ENCODE data around the gene BLID. TPM values are rescaled to one million over a fixed set of nuclear protein-coding genes. Genes with fewer than 3 reads are reported as not detected.

Gene BLID, protein sequence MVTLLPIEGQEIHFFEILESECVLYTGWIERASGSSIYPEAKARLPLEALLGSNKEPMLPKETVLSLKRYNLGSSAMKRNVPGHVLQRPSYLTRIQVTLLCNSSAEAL
- total RNA-seq = 0.52 TPM

DNA sequence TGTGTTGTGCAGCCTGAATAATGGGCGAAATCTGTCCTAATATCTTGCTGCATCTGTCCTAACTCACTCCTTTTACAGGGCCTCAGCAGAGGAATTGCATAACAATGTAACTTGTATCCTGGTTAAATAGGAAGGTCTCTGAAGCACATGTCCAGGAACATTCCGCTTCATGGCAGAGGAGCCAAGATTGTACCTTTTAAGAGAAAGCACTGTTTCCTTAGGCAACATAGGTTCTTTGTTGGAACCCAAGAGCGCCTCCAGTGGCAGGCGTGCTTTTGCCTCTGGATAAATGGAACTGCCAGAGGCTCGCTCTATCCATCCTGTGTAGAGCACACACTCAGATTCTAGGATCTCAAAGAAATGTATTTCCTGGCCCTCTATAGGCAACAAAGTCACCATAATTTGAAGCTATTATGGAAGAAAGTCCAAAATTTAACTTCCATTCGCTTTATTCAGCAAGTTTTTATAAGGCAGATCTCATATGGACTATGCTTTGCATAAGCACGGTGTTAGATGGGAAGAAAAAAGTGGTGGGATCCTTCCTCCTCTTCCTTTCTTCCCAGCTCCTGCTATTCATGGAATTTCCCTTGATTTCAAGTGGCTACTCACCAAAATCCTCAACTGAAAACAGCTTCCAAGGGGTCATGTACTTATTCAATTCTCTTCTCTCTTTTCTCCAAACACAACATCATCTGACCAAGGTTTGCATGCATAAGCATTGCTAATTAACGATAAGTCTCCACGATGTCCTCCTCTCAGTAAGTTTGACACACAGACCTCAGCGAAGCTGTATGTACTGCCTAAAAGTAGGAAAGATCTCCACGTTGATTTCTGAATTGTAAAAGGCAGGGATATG lies at the start of gene BLID:
TSS of gene BLID (minus strand) at position 692 of the 856 bp plus-strand sequence. CDS start at position 399, 293 bp downstream.
- Histone ChIP-seq H3K36me3 (ENCODE audit: control insufficient read depth in 3 of 3, insufficient read depth in 3 of 3, low read length in 3 of 3) (no peaks in the 10 kb centered on the region), H3K4me1 (ENCODE audit: control insufficient read depth in 3 of 3, insufficient read depth in 3 of 3, low read length in 3 of 3) (no peaks in the 10 kb centered on the region), H3K4me3 (ENCODE audit: low read length in 3 of 3) (no peak within 1 kb of the TSS), H3K27me3 (ENCODE audit: control insufficient read depth in 3 of 3, insufficient read depth in 3 of 3, low read length in 3 of 3) (no peaks in the 10 kb centered on the region), H3K9ac (ENCODE audit: low read depth in 1 of 3, low read length in 3 of 3) (no peak within 1 kb of the TSS), H3K9me3 (ENCODE audit: control insufficient read depth in 3 of 3, low read length in 3 of 3) (no peaks in the 10 kb centered on the region), H3K27ac (ENCODE audit: low read depth, low read length) (no peak within 1 kb of the TSS)

DNA sequence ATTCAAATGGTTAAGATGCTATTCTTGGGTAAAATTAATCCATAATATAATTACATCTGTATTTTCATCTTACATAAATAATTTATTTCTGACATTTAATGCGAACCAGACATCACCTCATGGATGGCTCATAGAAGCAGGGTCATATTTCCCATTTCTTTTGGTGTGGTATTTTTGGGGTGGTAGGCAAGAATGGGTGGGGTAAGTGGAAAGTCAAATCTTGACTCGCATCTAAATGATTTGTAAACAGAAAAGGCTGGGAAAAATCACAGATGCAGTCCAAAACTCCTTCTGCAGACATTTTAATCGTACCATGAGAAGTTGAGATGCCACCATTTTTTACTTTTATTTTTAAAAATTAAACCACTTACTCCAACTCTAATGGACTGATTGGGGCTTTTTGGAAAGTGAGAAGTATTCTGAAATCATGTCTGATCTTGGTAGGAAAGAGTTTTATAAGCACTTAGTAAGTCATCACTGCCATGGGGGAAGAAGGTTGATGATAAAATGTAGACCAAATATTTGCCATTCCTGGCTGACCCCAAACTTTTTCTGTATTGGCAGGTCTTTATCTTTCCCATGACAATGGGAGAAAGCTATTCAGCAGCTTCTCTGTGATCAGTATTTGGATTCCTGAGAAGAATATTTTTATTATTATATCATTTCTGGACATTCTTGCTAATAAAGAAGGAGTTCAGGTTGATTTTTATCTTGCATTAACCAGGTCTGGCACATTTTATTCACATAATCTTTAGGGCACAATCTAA lies 47.2 kb upstream of the BLID start:
- H3K27ac ChIP-seq (ENCODE audit: low read depth, low read length) = no peak overlapping the region
- no peaks in the 10 kb centered on the region for H3K36me3 ChIP-seq (ENCODE audit: control insufficient read depth in 3 of 3, insufficient read depth in 3 of 3, low read length in 3 of 3)
- no peaks in the 10 kb centered on the region for H3K27me3 ChIP-seq (ENCODE audit: control insufficient read depth in 3 of 3, insufficient read depth in 3 of 3, low read length in 3 of 3)
- no peak overlapping the region for H3K4me3 ChIP-seq (ENCODE audit: low read length in 3 of 3)
- H3K9me3 ChIP-seq (ENCODE audit: control insufficient read depth in 3 of 3, low read length in 3 of 3) = no peaks in the 10 kb centered on the region
- H3K9ac ChIP-seq (ENCODE audit: low read depth in 1 of 3, low read length in 3 of 3) = no peak overlapping the region
- H3K4me1 ChIP-seq (ENCODE audit: control insufficient read depth in 3 of 3, insufficient read depth in 3 of 3, low read length in 3 of 3) = peaks cover 4 to 10% (median 6%) of the 10 kb centered on the region in 3 donors

DNA sequence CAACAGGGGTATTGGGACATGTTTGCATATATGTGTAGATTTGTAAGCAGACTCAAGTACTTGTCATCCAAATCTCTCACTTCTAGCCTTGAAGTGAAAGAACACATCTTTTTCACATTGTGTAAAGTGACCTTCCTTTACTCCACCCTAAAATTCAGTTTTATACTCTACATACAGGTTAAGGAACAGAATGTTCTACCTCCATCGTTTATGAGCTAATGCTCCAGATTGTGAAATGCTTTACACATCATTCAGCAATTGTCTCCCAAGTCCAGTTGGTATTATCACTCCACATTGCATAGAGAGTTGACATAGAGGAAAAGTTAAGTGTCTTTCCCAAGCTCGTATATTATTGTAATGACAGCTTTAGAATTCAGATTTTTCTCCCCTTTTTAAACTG lies 46.1 kb upstream of the BLID start:
- no peaks in the 10 kb centered on the region for H3K27me3 ChIP-seq (ENCODE audit: control insufficient read depth in 3 of 3, insufficient read depth in 3 of 3, low read length in 3 of 3)
- no peak overlapping the region for H3K4me3 ChIP-seq (ENCODE audit: low read length in 3 of 3)
- H3K36me3 ChIP-seq (ENCODE audit: control insufficient read depth in 3 of 3, insufficient read depth in 3 of 3, low read length in 3 of 3) = no peaks in the 10 kb centered on the region
- H3K9me3 ChIP-seq (ENCODE audit: control insufficient read depth in 3 of 3, low read length in 3 of 3) = no peaks in the 10 kb centered on the region
- H3K27ac ChIP-seq (ENCODE audit: low read depth, low read length) = no peak overlapping the region
- no peak overlapping the region for H3K9ac ChIP-seq (ENCODE audit: low read depth in 1 of 3, low read length in 3 of 3)
- H3K4me1 ChIP-seq (ENCODE audit: control insufficient read depth in 3 of 3, insufficient read depth in 3 of 3, low read length in 3 of 3) = peaks cover 4 to 11% (median 6%) of the 10 kb centered on the region in 3 donors

DNA sequence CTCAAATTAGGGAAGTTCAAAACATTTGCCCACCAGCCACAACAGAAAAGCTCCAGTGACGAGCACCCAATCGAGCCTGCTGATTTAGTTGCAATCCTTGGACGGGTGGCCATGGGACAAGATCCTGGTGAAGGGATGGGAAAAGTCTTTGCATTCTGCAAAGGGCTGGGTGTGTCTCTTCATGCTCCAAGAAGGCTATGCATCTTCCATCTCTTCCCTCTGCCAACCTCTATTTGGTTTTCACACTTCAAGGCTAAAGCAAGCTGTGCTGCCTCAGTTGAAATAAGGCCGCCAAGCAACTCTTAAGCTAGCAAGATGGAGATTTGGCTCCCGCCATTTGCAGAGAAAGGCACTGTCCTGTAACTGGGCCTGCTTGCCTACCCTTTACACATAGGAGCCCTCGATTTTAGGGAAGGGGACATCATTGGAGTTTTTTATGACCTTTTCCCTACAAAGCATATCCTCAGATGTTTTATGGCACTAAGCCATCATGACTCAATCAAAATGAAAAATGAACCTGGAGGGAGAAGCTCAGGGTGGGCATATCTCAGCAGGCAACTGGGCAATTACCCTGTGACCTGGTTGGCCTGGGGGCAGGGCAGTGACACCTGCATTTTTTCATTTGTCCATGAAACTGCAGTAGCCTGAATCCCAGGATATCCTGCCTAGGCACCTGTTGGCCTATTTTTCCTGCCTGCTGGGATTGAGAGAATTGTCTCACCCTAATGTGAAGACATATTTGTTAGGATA lies 45.0 kb upstream of the BLID start:
- Histone ChIP-seq H3K27me3 (ENCODE audit: control insufficient read depth in 3 of 3, insufficient read depth in 3 of 3, low read length in 3 of 3) (no peaks in the 10 kb centered on the region), H3K9ac (ENCODE audit: low read depth in 1 of 3, low read length in 3 of 3) (no peak overlapping the region), H3K4me1 (ENCODE audit: control insufficient read depth in 3 of 3, insufficient read depth in 3 of 3, low read length in 3 of 3) (peaks cover 4 to 14% (median 6%) of the 10 kb centered on the region in 3 donors)

DNA sequence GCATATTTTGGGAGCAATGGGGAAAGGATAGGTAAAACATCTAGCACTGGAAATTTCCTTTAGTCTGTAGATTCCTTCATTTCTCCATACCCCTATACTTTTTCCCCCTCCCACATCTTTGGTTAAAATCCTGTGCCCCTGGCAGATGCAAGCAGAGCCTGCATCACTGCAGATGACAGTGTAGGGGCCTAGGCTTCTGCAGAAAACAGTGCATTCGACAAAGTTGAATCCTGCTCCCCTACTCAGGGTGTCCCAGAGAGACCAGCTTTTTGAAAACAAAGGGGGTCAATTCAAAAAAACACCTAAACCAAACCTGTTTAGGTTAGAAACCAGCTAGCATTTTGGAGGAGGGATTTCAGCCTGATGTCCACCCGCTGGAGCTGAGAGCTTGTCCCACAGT lies 43.8 kb upstream of the BLID start:
- H3K9me3 ChIP-seq (ENCODE audit: control insufficient read depth in 3 of 3, low read length in 3 of 3) = no peaks in the 10 kb centered on the region
- H3K4me3 ChIP-seq (ENCODE audit: low read length in 3 of 3) = no peak overlapping the region
- H3K27me3 ChIP-seq (ENCODE audit: control insufficient read depth in 3 of 3, insufficient read depth in 3 of 3, low read length in 3 of 3) = no peaks in the 10 kb centered on the region
- H3K9ac ChIP-seq (ENCODE audit: low read depth in 1 of 3, low read length in 3 of 3) = no peak overlapping the region
- no peaks in the 10 kb centered on the region for H3K36me3 ChIP-seq (ENCODE audit: control insufficient read depth in 3 of 3, insufficient read depth in 3 of 3, low read length in 3 of 3)
- H3K4me1 ChIP-seq (ENCODE audit: control insufficient read depth in 3 of 3, insufficient read depth in 3 of 3, low read length in 3 of 3) = peaks cover 4 to 14% (median 6%) of the 10 kb centered on the region in 3 donors
- H3K27ac ChIP-seq (ENCODE audit: low read depth, low read length) = no peak overlapping the region

More for the DNA sequence above, 45.0 kb upstream of the BLID start:
- H3K36me3 ChIP-seq (ENCODE audit: control insufficient read depth in 3 of 3, insufficient read depth in 3 of 3, low read length in 3 of 3) = no peaks in the 10 kb centered on the region
- H3K27ac ChIP-seq (ENCODE audit: low read depth, low read length) = no peak overlapping the region
- no peaks in the 10 kb centered on the region for H3K9me3 ChIP-seq (ENCODE audit: control insufficient read depth in 3 of 3, low read length in 3 of 3)
- no peak overlapping the region for H3K4me3 ChIP-seq (ENCODE audit: low read length in 3 of 3)

DNA sequence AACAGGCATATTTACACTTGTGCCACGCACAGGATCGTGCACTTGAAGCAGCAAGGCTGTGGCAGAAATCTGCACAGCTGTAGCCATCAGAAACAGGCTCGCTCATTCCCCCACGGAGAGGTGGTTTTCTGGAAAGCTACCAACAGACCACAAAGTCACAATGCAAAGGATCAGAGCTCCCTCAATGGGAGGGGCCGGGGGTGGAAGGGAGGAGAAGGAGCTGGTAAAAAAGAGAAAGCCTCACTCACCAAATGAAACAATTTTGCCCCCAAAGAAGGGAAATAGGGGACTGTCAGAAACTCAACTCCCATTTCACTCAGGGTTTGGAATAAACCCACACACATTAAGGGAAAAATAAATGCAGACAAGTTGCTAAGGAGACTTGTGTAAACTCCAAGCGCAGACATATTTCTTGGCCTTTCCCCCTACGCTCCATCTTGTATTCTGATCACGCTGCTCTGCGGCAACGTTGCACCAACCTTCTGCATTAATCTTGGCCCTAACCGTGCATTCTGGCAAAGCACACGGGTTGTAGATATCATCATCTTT lies 43.2 kb upstream of the BLID start:
- Histone ChIP-seq H3K27ac (ENCODE audit: low read depth, low read length) (peak overlapping the region; percentile 49), H3K36me3 (ENCODE audit: control insufficient read depth in 3 of 3, insufficient read depth in 3 of 3, low read length in 3 of 3) (no peaks in the 10 kb centered on the region), H3K4me1 (ENCODE audit: control insufficient read depth in 3 of 3, insufficient read depth in 3 of 3, low read length in 3 of 3) (peaks cover 4 to 14% (median 6%) of the 10 kb centered on the region in 3 donors), H3K9me3 (ENCODE audit: control insufficient read depth in 3 of 3, low read length in 3 of 3) (no peaks in the 10 kb centered on the region), H3K9ac (ENCODE audit: low read depth in 1 of 3, low read length in 3 of 3) (peak overlapping the region; percentile 51 to 62 (median 59)), H3K27me3 (ENCODE audit: control insufficient read depth in 3 of 3, insufficient read depth in 3 of 3, low read length in 3 of 3) (no peaks in the 10 kb centered on the region), H3K4me3 (ENCODE audit: low read length in 3 of 3) (peak overlapping the region; percentile 23 to 83 (median 38))

DNA sequence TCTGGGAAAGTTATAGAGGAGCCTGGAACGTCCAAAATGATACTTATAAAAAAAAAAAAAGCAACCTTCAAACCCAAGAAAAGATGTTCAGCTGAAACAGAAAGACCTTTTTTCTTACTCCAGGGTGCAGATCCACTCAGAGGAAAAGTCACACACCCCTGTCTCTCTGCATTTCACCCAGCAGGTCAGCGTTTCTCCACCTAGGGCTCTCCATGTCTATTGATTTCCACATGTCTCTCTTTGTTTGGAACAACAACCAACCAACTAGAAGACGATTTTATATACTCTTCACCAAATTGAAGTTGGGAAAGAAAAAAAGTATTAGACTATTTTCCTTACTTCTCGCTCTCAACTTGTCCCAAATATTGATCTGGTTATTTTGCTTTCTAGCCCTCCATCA lies 42.2 kb upstream of the BLID start:
- peak overlapping the region; percentile 49 for H3K27ac ChIP-seq (ENCODE audit: low read depth, low read length)
- H3K4me1 ChIP-seq (ENCODE audit: control insufficient read depth in 3 of 3, insufficient read depth in 3 of 3, low read length in 3 of 3) = peaks cover 4 to 14% (median 6%) of the 10 kb centered on the region in 3 donors
- H3K9ac ChIP-seq (ENCODE audit: low read depth in 1 of 3, low read length in 3 of 3) = peak overlapping the region; percentile 72 to 88 (median 78)
- H3K9me3 ChIP-seq (ENCODE audit: control insufficient read depth in 3 of 3, low read length in 3 of 3) = no peaks in the 10 kb centered on the region
- H3K27me3 ChIP-seq (ENCODE audit: control insufficient read depth in 3 of 3, insufficient read depth in 3 of 3, low read length in 3 of 3) = no peaks in the 10 kb centered on the region
- H3K36me3 ChIP-seq (ENCODE audit: control insufficient read depth in 3 of 3, insufficient read depth in 3 of 3, low read length in 3 of 3) = no peaks in the 10 kb centered on the region
- peak overlapping the region; percentile 62 to 83 (median 71) for H3K4me3 ChIP-seq (ENCODE audit: low read length in 3 of 3)

DNA sequence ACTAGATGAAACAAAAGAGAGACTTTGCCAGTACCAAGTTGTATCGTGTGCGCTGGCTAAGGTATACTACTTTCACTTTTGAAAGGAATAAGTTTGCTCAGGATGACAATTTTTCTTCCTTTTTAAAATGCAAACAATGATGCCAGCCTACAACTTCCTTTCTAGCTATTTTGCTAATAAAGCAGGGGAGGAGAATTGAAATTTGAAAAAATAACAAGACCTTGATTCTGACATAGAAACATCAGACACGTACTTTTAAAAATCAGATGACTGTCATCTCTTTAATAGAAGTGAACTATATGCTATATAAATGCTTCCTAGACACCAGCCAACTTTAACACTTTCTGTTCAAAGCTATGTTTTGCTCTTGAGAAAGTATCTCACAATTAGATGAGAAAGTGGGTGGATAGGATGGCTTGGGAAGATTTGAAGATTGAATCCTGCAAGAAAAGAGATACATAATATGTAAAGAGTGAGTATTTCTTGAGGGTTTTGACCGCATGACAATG lies 41.7 kb upstream of the BLID start:
- Histone ChIP-seq H3K36me3 (ENCODE audit: control insufficient read depth in 3 of 3, insufficient read depth in 3 of 3, low read length in 3 of 3) (no peaks in the 10 kb centered on the region), H3K27me3 (ENCODE audit: control insufficient read depth in 3 of 3, insufficient read depth in 3 of 3, low read length in 3 of 3) (no peaks in the 10 kb centered on the region), H3K9ac (ENCODE audit: low read depth in 1 of 3, low read length in 3 of 3) (peak overlapping the region; percentile 72 to 88 (median 78)), H3K9me3 (ENCODE audit: control insufficient read depth in 3 of 3, low read length in 3 of 3) (no peaks in the 10 kb centered on the region), H3K27ac (ENCODE audit: low read depth, low read length) (peak overlapping the region; percentile 49), H3K4me1 (ENCODE audit: control insufficient read depth in 3 of 3, insufficient read depth in 3 of 3, low read length in 3 of 3) (peaks cover 4 to 14% (median 6%) of the 10 kb centered on the region in 3 donors), H3K4me3 (ENCODE audit: low read length in 3 of 3) (peak overlapping the region; percentile 62 to 83 (median 71))

DNA sequence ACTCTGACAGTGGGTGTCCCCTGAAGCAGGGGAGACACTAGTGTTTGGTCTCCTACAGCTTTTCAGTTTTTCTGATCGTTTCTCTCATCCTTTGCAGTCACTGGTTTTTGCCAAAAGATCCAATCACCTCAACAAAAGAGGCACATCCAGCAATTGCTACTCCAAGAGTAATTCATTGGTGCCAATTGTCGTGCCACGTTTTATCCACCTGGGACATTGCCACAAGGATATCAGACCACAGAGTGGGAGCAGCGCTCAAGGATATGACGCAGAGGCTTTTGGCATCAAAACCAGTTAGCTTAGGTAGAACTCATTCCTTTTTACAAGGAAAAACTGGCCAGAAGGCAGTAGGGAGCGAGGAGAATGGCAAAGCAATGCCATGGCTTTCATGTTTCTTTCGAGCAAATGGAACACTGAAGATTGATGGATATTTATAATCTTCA lies 40.9 kb upstream of the BLID start:
- peak overlapping the region; percentile 49 for H3K27ac ChIP-seq (ENCODE audit: low read depth, low read length)
- no peaks in the 10 kb centered on the region for H3K9me3 ChIP-seq (ENCODE audit: control insufficient read depth in 3 of 3, low read length in 3 of 3)
- peak overlapping the region; percentile 72 to 88 (median 78) for H3K9ac ChIP-seq (ENCODE audit: low read depth in 1 of 3, low read length in 3 of 3)
- H3K27me3 ChIP-seq (ENCODE audit: control insufficient read depth in 3 of 3, insufficient read depth in 3 of 3, low read length in 3 of 3) = no peaks in the 10 kb centered on the region
- H3K36me3 ChIP-seq (ENCODE audit: control insufficient read depth in 3 of 3, insufficient read depth in 3 of 3, low read length in 3 of 3) = no peaks in the 10 kb centered on the region
- H3K4me1 ChIP-seq (ENCODE audit: control insufficient read depth in 3 of 3, insufficient read depth in 3 of 3, low read length in 3 of 3) = peaks cover 4 to 14% (median 6%) of the 10 kb centered on the region in 3 donors
- H3K4me3 ChIP-seq (ENCODE audit: low read length in 3 of 3) = peak overlapping the region; percentile 62 to 83 (median 71)

Measured in skeletal muscle tissue (tissue), 4 donors.